HL-60 (cell line): ENCODE measurements around the gene DUS1L.

Experiments
- GABPA ChIP-seq: IDR thresholded peaks from 2 replicates; pipeline ENCODE4 v1.6.1; 2012; ENCODE audit warnings: low read depth
- POLR2AphosphoS5 ChIP-seq: IDR thresholded peaks from 2 replicates; pipeline ENCODE4 v1.6.1; 2012; ENCODE audit warnings: low read depth
- SPI1 ChIP-seq: IDR thresholded peaks from 2 replicates; pipeline ENCODE4 v1.6.1; 2012; ENCODE audit warnings: low read depth, mild to moderate bottlenecking, borderline replicate concordance
- TF ChIP-seq, protein P1 (sequence below): IDR thresholded peaks from one replicate; pipeline ENCODE4 v1.5.1; 2011; ENCODE audit warnings: low read length, control low read depth, inconsistent platforms; ENCODE audit not compliant: insufficient read depth
- TF ChIP-seq, protein P2 (sequence below): IDR thresholded peaks from 2 replicates; pipeline ENCODE4 v1.6.1; 2012; ENCODE audit warnings: low read depth; ENCODE audit not compliant: insufficient replicate concordance

DNA sequence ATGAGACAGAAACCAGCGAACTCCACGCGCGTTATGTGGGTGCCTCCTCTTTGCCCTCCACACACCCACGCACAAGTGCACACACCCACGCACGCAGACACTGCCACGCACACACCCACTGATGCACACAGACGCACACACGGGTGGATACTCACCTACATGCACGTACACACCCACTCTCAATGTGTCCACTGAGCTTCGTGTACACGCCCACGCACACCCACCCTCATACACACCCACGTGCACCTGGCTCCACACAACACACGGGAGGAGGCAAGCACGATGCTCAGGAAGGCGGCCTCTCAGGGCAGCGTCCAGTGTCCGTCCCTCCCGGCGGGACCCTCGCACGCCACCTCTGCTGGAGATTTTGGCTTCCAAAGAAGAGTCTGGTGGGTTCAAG, 18.2 kb downstream of the DUS1L start:
- TF ChIP-seq, protein P1, sequence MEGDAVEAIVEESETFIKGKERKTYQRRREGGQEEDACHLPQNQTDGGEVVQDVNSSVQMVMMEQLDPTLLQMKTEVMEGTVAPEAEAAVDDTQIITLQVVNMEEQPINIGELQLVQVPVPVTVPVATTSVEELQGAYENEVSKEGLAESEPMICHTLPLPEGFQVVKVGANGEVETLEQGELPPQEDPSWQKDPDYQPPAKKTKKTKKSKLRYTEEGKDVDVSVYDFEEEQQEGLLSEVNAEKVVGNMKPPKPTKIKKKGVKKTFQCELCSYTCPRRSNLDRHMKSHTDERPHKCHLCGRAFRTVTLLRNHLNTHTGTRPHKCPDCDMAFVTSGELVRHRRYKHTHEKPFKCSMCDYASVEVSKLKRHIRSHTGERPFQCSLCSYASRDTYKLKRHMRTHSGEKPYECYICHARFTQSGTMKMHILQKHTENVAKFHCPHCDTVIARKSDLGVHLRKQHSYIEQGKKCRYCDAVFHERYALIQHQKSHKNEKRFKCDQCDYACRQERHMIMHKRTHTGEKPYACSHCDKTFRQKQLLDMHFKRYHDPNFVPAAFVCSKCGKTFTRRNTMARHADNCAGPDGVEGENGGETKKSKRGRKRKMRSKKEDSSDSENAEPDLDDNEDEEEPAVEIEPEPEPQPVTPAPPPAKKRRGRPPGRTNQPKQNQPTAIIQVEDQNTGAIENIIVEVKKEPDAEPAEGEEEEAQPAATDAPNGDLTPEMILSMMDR = no peak
- no peak for TF ChIP-seq POLR2AphosphoS5
- no peak for TF ChIP-seq GABPA
- no peak for TF ChIP-seq SPI1
- TF ChIP-seq, protein P2, sequence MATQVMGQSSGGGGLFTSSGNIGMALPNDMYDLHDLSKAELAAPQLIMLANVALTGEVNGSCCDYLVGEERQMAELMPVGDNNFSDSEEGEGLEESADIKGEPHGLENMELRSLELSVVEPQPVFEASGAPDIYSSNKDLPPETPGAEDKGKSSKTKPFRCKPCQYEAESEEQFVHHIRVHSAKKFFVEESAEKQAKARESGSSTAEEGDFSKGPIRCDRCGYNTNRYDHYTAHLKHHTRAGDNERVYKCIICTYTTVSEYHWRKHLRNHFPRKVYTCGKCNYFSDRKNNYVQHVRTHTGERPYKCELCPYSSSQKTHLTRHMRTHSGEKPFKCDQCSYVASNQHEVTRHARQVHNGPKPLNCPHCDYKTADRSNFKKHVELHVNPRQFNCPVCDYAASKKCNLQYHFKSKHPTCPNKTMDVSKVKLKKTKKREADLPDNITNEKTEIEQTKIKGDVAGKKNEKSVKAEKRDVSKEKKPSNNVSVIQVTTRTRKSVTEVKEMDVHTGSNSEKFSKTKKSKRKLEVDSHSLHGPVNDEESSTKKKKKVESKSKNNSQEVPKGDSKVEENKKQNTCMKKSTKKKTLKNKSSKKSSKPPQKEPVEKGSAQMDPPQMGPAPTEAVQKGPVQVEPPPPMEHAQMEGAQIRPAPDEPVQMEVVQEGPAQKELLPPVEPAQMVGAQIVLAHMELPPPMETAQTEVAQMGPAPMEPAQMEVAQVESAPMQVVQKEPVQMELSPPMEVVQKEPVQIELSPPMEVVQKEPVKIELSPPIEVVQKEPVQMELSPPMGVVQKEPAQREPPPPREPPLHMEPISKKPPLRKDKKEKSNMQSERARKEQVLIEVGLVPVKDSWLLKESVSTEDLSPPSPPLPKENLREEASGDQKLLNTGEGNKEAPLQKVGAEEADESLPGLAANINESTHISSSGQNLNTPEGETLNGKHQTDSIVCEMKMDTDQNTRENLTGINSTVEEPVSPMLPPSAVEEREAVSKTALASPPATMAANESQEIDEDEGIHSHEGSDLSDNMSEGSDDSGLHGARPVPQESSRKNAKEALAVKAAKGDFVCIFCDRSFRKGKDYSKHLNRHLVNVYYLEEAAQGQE = no peak
